ENCODE measurements around the gene SPAG4.

The SPAG4 gene

DNA sequence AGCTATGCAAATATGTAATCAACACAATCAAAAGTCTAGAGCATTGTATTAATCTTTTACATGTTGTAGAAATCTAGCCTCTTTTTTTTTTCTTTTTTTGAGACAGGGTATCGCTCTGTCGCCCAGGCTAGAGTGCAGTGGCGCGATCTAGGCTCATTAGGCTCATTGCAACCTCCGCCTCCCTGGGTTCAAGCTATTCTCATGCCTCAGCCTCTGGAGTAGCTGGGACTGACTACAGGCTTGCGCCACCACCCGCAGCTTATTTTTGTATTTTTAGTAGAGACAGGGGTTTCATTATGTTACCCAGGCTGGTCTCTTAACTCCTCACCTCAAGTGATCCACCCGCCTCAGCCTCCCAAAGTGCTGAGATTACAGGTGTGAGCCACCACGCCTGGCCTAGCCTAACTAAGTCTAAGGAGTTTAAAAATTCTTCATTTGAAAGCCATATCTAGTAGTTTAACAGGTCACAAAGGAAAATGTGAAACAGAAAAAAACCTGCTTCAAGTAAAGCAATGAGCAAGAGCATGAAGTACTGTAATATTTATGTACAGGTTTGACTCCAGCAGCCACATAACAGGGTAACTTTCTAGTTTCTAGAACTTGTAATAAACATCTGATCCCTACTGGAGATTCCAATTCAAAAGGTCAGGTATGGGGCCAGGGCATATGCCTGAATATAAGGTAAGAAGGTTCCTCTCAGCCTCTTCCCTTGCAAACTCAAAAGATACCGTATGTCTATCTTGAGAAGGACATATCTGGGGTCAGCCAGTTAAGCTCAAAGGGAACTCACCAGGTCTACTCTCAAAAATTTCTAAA, 44.7 kb downstream of the SPAG4 start:
- DNase-seq, result no peak

DNA sequence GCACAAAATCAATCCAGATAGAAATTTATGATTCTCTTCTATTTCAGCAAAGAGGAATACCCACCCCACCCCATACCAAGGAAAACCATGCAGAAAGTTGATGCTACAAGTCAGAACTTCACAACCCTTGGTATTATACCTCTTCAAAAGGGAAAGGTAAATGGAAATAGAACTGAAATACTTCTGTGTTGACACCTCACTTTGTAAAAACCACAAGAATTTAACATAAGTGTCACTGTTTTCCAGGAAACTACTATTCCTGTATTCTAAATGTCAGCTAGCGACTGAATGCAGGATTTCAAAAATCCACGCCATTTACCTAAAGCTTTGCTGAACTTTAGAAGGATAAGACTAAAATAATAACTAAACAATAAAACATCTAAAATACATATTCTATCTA, 45.4 kb downstream of the SPAG4 start:
- DNase-seq, result no peak

- no peak for DNase-seq
These were observed 46.3 kb downstream of the SPAG4 start for GRCh38 chr20:35661908-35662307.

GRCh38 chr20:35662551-35662950, 46.9 kb downstream of the SPAG4 start:
- DNase-seq, result no peak

GRCh38 chr20:35663516-35664465, 48.2 kb downstream of the SPAG4 start:
- DNase-seq, result no peak

- DNase-seq, result peak; percentile 81
These were observed 49.0 kb downstream of the SPAG4 start, which contains the start of the genes CPNE1 and RBM12 for GRCh38 chr20:35664466-35665206. TSS of gene CPNE1 (minus strand) at chr20:35664900. CDS start at chr20:35632923, 31,977 bp downstream. TSS of gene RBM12 (minus strand) at chr20:35664900. CDS start at chr20:35655322, 9,578 bp downstream.

GRCh38 chr20:35665949-35666288, 50.3 kb downstream of the SPAG4 start:
- DNase-seq, result no peak

- no peak for DNase-seq
These were observed 53.6 kb downstream of the SPAG4 start for GRCh38 chr20:35669221-35669620.

GRCh38 chr20:35669681-35670080, 54.1 kb downstream of the SPAG4 start:
- DNase-seq, result no peak

Measured in NCI-H2081 treated with DMSO at 0.1 percent for 48 hours (cell line).